CD4-positive, alpha-beta T cell (primary cell): Measurements from ENCODE around the gene PACSIN1. TPM values are rescaled to one million over a fixed set of nuclear protein-coding genes. Genes with fewer than 3 reads are reported as not detected.

Source experiments
- ATAC-seq: fragments of 200-7000 bp; cut with Tn5 transposase; one replicate; pipeline ENCODE4 v1.10.0; 2022; ENCODE audit warnings: mild to moderate bottlenecking; ENCODE audit not compliant: poor library complexity
- CTCF ChIA-PET: fragments of 350-600 bp; sonication (Branson Sonifier 250); formaldehyde crosslinking; loops from one replicate; lab custom pipeline; 2021; ENCODE audit warnings: antibody characterized with exemption, inconsistent platforms; lab: Charles Lee
- POLR2A ChIA-PET: fragments of 350-600 bp; sonication (Branson Sonifier 250); formaldehyde crosslinking; loops from one replicate; lab custom pipeline; 2021; ENCODE audit warnings: antibody characterized with exemption, inconsistent platforms; lab: Charles Lee
- DNase-seq, 14 experiments: peaks; one replicate each; pipeline ENCODE4 v3.0.0-alpha.2; 2013 to 2020; ENCODE audit warnings: mixed read lengths in 2 of 14
- H3K27ac ChIP-seq, 2 donors: one replicate each; pipeline versions ENCODE4 v1.5.1 to v1.7.0; 2013; ENCODE audit warnings: low read length in 2 of 2, low read depth in 1 of 2, mild to moderate bottlenecking in 1 of 2
- H3K27me3 ChIP-seq, 2 experiments: 1 replicate in 1 of 2; 2 replicates in 1 of 2; pipeline versions ENCODE4 v1.6.1 to v1.7.0; 2013; ENCODE audit warnings: low read length in 2 of 2, control low read depth in 1 of 2, mild to moderate bottlenecking in 1 of 2, moderate library complexity in 1 of 2; ENCODE audit not compliant: insufficient read depth in 2 of 2, control insufficient read depth in 1 of 2
- H3K36me3 ChIP-seq: one replicate; pipeline ENCODE4 v1.6.1; 2013; ENCODE audit warnings: low read length, control low read depth; ENCODE audit not compliant: insufficient read depth
- H3K4me1 ChIP-seq: one replicate; pipeline ENCODE4 v1.6.1; 2013; ENCODE audit warnings: low read length, control low read depth; ENCODE audit not compliant: insufficient read depth
- H3K4me3 ChIP-seq: one replicate; pipeline ENCODE4 v1.5.1; 2013; ENCODE audit warnings: mild to moderate bottlenecking, low read length, moderate library complexity
- H3K9me3 ChIP-seq, 2 experiments: 1 replicate in 1 of 2; 2 replicates in 1 of 2; pipeline versions ENCODE4 v1.6.1 to v1.7.0; 2013; ENCODE audit warnings: low read length in 2 of 2, mild to moderate bottlenecking in 2 of 2, control low read depth in 1 of 2, moderate library complexity in 1 of 2; ENCODE audit not compliant: control insufficient read depth in 1 of 2, insufficient read depth in 1 of 2
- H3K27ac Mint-ChIP-seq: one replicate; pipeline ENCODE4 v1.8.0; 2020; ENCODE audit warnings: mixed read lengths
- H3K27me3 Mint-ChIP-seq: one replicate; pipeline ENCODE4 v1.8.0; 2021; ENCODE audit warnings: mixed read lengths
- H3K36me3 Mint-ChIP-seq: one replicate; pipeline ENCODE4 v1.8.0; 2021; ENCODE audit warnings: low read depth, mixed read lengths
- H3K4me1 Mint-ChIP-seq: one replicate; pipeline ENCODE4 v1.8.0; 2021; ENCODE audit warnings: low read depth, mixed read lengths
- H3K4me3 Mint-ChIP-seq: one replicate; pipeline ENCODE4 v1.8.0; 2020; ENCODE audit warnings: mild to moderate bottlenecking, mixed read lengths
- H3K9me3 Mint-ChIP-seq: one replicate; pipeline ENCODE4 v1.8.0; 2020; ENCODE audit warnings: mixed read lengths
- intact Hi-C, 2 experiments: fragments of 100-400 bp; cut with DNase I in 1 of 2; cut with micrococcal nuclease in 1 of 2; formaldehyde crosslinking; loops; one replicate each; pipeline versions ENCODE4 v1.15.1 to v1.9.0; 2023 to 2025; cut with DNase I, micrococcal nuclease
- total RNA-seq, 174 experiments: library from RNA in 2 of 174; stranded (reverse) in 2 of 174; gene quantifications; one replicate each; pipeline ENCODE4 v1.2.3 and lab custom pipeline; 2021 to 2026
- TF ChIP-seq, protein P1 (sequence below): fragments of 200-600 bp; IDR thresholded peaks from one replicate; pipeline ENCODE4 v1.8.0; 2022; ENCODE audit warnings: antibody characterized with exemption, mild to moderate bottlenecking

PACSIN1 gene
- total RNA-seq, 2 experiments from 2014 or later, result 1.3 to 1.4 TPM

- POLR2A ChIA-PET, result no interaction called here
- no peak for ATAC-seq
Measured at GRCh38 chr6:34559651-34560365, 93.9 kb downstream of the PACSIN1 start.

DNA sequence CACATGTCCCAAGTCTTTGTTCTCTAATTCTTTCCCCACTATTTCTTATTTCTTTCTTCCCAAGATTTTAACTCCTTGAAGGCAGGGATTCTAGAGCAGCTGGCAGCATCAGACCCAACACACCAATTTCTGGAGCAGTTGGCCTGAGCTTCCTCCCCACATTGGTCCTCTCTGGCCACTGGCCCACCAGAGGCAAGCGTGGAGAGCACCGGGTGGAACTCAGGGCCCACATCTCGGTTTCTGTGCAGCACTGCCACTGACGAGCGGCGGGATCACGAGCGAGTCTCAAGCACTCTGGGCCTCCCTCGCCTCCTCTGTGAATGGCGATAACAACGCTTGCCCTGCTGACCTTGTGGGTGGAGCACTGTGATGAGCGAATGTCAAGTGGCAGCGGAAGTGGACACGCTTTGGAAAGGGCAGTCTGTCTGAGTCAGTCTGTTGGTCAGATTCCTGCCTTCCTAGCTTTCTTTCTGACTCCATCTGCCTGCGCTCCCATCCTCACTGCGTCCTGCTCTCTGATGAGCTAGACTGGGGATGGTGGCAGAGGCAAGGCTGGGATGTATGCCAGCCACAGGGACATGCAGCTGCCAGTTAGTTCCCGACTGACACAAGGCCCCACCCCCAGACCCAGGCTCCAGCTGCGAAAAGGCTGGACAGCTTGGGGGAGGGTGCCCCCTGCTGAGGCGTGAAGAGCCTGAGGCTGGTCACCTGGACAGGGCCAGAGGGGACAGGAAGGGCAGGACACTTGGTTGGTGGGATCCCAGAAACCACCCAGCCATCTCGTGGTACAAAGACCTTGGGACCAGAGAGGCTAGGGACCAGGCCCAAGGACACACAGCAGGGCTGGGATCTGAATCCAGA lies 94.7 kb downstream of the PACSIN1 start:
- POLR2A ChIA-PET, result no interaction called here
- Mint-ChIP-seq H3K36me3 (no peaks in the 10 kb centered on the region), H3K27ac (no peak overlapping the region), H3K27me3 (no peaks in the 10 kb centered on the region), H3K9me3 (no peaks in the 10 kb centered on the region), H3K4me1 (no peaks in the 10 kb centered on the region), H3K4me3 (no peak overlapping the region)
- Histone ChIP-seq H3K4me1 (no peaks in the 10 kb centered on the region), H3K9me3 (peaks cover 0 to 5% of the 10 kb centered on the region in 2 experiments), H3K27ac (no peak overlapping the region), H3K27me3 (no peaks in the 10 kb centered on the region), H3K36me3 (no peaks in the 10 kb centered on the region), H3K4me3 (no peak overlapping the region)
- TF ChIP-seq, protein P1, sequence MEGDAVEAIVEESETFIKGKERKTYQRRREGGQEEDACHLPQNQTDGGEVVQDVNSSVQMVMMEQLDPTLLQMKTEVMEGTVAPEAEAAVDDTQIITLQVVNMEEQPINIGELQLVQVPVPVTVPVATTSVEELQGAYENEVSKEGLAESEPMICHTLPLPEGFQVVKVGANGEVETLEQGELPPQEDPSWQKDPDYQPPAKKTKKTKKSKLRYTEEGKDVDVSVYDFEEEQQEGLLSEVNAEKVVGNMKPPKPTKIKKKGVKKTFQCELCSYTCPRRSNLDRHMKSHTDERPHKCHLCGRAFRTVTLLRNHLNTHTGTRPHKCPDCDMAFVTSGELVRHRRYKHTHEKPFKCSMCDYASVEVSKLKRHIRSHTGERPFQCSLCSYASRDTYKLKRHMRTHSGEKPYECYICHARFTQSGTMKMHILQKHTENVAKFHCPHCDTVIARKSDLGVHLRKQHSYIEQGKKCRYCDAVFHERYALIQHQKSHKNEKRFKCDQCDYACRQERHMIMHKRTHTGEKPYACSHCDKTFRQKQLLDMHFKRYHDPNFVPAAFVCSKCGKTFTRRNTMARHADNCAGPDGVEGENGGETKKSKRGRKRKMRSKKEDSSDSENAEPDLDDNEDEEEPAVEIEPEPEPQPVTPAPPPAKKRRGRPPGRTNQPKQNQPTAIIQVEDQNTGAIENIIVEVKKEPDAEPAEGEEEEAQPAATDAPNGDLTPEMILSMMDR, result no peak
- CTCF ChIA-PET, result interaction anchor here (1.1 kb wide), 1 partner anchor 19 kb away, joined by 3 read pairs; no protein-coding TSS in a partner anchor
- no peak for DNase-seq
- no peak for ATAC-seq
- intact Hi-C loops, result no loop called here

More at GRCh38 chr6:34559651-34560365, 93.9 kb downstream of the PACSIN1 start:
- H3K36me3 ChIP-seq, result no peaks in the 10 kb centered on the region
- Mint-ChIP-seq H3K36me3 (no peaks in the 10 kb centered on the region), H3K27ac (no peak overlapping the region), H3K9me3 (no peaks in the 10 kb centered on the region), H3K4me3 (no peak overlapping the region), H3K27me3 (no peaks in the 10 kb centered on the region), H3K4me1 (peaks cover 6% of the 10 kb centered on the region)
- H3K4me1 ChIP-seq, result no peaks in the 10 kb centered on the region
- intact Hi-C loops, result no loop called here
- H3K27ac ChIP-seq, result no peak overlapping the region
- no peak for DNase-seq
- no peaks in the 10 kb centered on the region for H3K27me3 ChIP-seq
- peaks cover 0 to 5% of the 10 kb centered on the region in 2 experiments for H3K9me3 ChIP-seq
- CTCF ChIA-PET, result no interaction called here
- H3K4me3 ChIP-seq, result no peak overlapping the region
- TF ChIP-seq, protein P1, result no peak

DNA sequence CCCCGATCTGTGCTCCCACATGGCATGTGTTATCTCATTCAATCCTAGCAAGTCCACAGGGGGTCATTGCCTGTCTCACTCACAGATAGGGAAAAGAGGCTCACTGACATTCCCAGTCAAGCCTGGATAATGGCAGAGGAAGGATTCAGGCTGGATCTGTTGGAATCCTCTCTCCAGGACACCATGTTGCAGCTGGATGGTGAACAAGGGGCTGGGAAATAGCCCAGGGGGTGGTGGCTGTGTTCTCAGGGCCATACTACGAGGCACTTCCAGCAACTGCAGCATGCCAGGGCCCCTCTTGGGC lies 95.3 kb downstream of the PACSIN1 start:
- CTCF ChIA-PET, result interaction anchor here (1.1 kb wide), 1 partner anchor 19 kb away, joined by 3 read pairs; no protein-coding TSS in a partner anchor
- no peak overlapping the region for H3K27ac Mint-ChIP-seq
- ATAC-seq (no peak), DNase-seq (no peak)
- no peaks in the 10 kb centered on the region for H3K4me1 Mint-ChIP-seq
- no peaks in the 10 kb centered on the region for H3K27me3 Mint-ChIP-seq
- POLR2A ChIA-PET, result no interaction called here
- H3K27ac ChIP-seq, result no peak overlapping the region
- TF ChIP-seq, protein P1, result no peak
- H3K9me3 ChIP-seq, result peaks cover 0 to 5% of the 10 kb centered on the region in 2 experiments
- intact Hi-C loops, result no loop called here
- no peak overlapping the region for H3K4me3 Mint-ChIP-seq
- no peak overlapping the region for H3K4me3 ChIP-seq
- no peaks in the 10 kb centered on the region for H3K36me3 Mint-ChIP-seq
- no peaks in the 10 kb centered on the region for H3K4me1 ChIP-seq
- no peaks in the 10 kb centered on the region for H3K36me3 ChIP-seq
- H3K27me3 ChIP-seq, result no peaks in the 10 kb centered on the region
- H3K9me3 Mint-ChIP-seq, result no peaks in the 10 kb centered on the region
